Neural progenitor cell (in vitro differentiated cells): ENCODE measurements around the gene RRAGD.

Experiments used
- EZH2 ChIP-seq: fragments of 200-600 bp; sonication (generic); IDR thresholded peaks from 2 replicates; pipeline ENCODE4 v1.6.1; 2017; ENCODE audit warnings: antibody characterized with exemption, mild to moderate bottlenecking, moderate library complexity
- EZH2phosphoT487 ChIP-seq: fragments of 200-600 bp; sonication (generic); IDR thresholded peaks from 2 replicates; pipeline ENCODE4 v1.6.1; 2017; ENCODE audit warnings: antibody characterized with exemption
- TF ChIP-seq, protein P1 (sequence below): fragments of 200-600 bp; sonication (generic); IDR thresholded peaks from 2 replicates; pipeline ENCODE4 v1.5.1; 2017; ENCODE audit warnings: antibody characterized with exemption, mild to moderate bottlenecking

- TF ChIP-seq, protein P1, sequence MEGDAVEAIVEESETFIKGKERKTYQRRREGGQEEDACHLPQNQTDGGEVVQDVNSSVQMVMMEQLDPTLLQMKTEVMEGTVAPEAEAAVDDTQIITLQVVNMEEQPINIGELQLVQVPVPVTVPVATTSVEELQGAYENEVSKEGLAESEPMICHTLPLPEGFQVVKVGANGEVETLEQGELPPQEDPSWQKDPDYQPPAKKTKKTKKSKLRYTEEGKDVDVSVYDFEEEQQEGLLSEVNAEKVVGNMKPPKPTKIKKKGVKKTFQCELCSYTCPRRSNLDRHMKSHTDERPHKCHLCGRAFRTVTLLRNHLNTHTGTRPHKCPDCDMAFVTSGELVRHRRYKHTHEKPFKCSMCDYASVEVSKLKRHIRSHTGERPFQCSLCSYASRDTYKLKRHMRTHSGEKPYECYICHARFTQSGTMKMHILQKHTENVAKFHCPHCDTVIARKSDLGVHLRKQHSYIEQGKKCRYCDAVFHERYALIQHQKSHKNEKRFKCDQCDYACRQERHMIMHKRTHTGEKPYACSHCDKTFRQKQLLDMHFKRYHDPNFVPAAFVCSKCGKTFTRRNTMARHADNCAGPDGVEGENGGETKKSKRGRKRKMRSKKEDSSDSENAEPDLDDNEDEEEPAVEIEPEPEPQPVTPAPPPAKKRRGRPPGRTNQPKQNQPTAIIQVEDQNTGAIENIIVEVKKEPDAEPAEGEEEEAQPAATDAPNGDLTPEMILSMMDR = no peak
- TF ChIP-seq EZH2phosphoT487 (no peak), EZH2 (no peak)
Observed at GRCh38 chr6:89360415-89360999, 51.6 kb downstream of the RRAGD start.
